Activated CD8-positive, alpha-beta memory T cell treated with anti-CD3 and anti-CD28 coated beads for 1 hour (primary cell): ENCODE data around the gene LUC7L.

ENCODE experiments used
- DNase-seq, 2 donors: peaks; one replicate each; pipeline ENCODE4 v3.0.0-alpha.2; 2020; ENCODE audit warnings: low read depth in 1 of 2; ENCODE audit errors: extremely low read depth in 1 of 2

Gene LUC7L

DNA sequence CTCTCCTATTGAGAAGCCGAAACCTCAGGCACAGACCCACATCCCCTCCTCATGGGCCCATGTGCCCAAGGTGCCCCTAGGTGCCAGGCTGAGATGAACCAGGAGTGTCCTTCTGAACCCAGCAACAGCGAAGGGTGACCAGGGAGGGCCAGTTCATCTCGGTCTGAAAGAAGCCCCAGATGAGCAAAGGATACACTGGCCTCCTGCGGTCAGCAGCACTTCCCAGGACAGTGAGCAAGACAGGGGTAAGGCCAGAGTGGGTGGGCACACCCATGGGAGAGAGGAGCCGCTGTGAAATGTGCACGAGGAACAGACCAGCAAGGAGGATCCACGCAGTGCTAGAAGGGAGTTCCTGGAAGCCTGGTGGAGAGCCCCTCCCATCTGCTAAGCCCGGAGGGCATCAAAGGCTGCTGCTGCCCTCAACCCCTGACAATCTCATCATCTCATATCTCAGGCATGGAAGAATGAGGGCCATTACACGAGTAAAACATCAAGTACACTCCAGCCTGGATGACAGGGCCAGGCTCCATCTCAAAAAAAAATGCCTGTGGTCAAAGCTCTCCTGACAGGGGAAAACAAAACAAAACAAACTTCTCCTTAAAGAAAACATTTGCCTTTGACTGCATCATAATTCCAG lies 80.1 kb downstream of the LUC7L start:
- DNase-seq, result no peak

DNA sequence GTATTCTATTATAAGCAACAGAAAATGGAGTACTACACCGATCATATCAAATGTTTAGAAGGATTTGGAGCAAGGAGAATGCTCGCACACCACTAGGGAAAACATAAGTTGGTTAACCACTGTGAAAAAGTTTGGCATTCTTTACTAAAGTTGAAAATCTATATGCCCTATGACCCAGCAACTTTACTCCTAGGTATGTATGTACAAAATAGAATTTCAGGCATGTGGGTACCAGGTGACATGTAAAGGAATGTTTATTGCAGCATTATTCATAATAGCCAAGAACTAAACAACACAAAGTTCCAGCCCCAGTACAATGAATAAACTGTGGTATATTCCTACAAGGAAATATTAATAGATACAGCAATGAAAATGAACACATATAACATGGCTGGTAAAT lies 82.6 kb downstream of the LUC7L start:
- DNase-seq, result no peak

DNA sequence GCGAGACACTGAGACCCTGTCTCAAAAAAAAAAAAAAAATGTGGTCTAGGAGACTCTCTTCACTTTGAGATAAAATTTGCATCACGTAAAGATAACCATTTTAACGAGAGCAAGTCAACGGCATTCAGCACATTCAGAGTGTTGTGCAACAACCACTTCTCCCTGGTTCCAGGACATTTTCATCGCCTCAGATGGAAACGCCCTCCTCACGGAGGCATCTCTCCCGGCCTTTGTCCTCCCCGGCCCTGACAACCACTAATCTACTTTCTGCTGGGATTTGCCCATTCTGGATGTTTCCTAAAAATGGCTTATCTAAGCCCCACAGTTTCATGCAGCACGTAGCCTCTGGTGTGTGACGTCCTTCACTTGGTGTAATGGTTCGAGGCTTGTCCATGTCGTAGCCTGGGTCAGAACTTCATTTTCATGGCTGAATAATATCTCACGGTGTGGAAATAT lies 84.4 kb downstream of the LUC7L start:
- no peak for DNase-seq

DNA sequence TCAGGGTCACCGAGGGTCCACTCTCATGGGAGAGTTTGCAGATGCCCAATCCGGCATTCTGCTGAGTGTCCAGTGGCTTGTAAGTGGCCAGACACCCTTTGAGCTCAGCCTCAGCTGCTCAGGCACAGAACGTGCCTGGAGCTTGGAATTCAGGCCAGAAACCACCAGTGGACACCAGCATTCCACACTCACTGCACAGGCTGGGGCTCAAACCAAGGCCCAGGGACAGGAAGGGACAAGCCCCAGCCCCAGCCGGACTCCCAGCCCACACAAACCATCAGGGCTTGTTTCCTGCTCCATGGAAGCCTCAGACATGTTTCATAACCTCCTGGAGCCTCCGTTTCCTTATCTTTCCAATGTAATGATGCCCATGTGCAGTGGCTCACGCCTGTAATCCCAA lies 85.8 kb downstream of the LUC7L start:
- DNase-seq, result no peak

DNA sequence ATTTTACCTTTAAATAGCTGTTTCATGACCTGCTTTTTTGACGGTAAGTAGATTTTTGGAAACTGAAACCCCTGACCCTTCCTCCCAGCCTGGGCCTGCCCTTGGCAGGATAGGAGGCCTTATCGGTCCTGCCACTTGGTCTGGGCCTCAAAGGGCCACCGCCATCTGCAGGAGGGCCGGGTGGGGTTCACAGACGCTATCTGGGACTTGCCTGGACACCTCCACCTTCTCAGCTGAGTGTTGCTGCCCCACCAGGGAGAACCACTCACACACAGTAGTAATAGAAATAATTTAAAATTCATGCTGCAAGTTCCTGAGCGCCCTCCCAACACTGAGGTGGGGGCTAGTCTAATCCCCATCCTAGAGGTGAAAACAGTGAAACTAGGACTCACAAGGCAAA lies 86.2 kb downstream of the LUC7L start:
- no peak for DNase-seq

DNA sequence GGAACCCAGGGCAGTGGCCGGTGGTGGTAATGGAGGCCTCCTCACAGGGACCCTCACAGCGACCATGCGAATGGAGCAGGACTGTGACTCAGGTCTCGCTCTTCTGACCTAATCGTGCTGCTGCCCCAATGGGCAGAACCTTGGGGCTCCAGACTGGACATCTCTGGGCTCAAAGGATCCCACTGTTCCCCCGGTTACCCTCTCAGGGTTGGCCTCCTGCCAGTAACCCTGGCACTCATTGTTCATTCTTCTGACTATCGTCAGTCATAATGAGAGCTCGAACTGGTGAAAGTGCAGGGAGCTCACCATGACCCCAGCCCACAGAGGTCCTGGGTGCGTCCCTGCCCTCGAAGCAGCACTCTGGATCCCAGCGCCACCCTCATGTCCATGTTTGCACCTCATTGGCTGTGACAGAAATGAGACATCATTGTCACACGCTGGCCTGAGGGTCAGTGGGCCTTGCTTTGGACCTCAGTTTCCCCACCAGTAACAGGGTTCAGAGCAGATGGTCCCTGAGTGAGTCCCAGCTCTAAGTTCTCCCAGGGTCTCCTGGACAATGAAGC lies 86.8 kb downstream of the LUC7L start:
- DNase-seq, result no peak

DNA sequence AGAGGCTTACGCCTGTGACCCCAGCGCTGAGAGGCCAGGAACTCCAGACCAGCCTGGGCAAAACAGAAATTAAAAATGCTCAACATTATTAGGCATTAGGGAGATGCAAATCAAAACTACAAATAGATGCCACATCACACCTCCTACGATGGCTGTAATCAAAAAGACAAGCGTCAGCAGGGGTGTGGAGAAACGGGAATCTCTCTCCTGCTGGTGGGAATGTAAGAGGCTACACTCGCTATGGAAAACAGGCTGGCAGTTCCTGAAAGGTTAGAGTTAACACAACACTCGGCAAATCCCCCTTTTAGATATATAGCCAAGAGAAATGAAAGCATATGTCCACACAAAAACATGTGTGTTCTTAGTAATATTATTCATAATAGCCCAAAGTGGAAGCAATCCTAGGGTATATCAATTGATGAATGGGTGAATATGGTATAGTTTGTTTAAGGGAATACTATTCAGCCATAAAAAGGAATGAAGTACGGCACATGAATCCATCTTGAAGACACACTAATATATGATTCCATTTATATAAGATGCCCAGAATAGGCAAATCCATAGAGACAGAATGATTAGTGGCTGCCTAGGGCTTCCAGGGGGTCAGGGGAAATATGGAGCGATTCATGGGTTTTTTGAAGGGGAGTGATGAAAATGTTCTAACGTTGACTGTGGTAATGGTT lies 88.9 kb downstream of the LUC7L start:
- DNase-seq, result no peak
